Measurements from ENCODE around the gene MORN5.

The MORN5 gene

GRCh38 chr9:122130837-122131236 lies 28.9 kb upstream of the MORN5 start:
- DNase-seq (ENCODE audit: low read depth), result no peak
- TF ChIP-seq CTCF (IDR thresholded peaks at IDR 0.05; ENCODE audit: insufficient read depth, low read depth, low read length, missing control alignments), result no peak
- H3K4me3 ChIP-seq (ENCODE audit: low read length), result no peak overlapping the region

GRCh38 chr9:122131401-122132001 lies 28.2 kb upstream of the MORN5 start:
- peak; percentile 34 for DNase-seq (ENCODE audit: low read depth)

GRCh38 chr9:122132539-122132938 lies 27.2 kb upstream of the MORN5 start:
- DNase-seq (ENCODE audit: low read depth), result no peak
- no peak overlapping the region for H3K4me3 ChIP-seq (ENCODE audit: low read length)
- no peak for TF ChIP-seq CTCF (IDR thresholded peaks at IDR 0.05; ENCODE audit: insufficient read depth, low read depth, low read length, missing control alignments)

More at GRCh38 chr9:122131401-122132001, 28.2 kb upstream of the MORN5 start:
- no peak for TF ChIP-seq CTCF (IDR thresholded peaks at IDR 0.05; ENCODE audit: insufficient read depth, low read depth, low read length, missing control alignments)
- H3K4me3 ChIP-seq (ENCODE audit: low read length), result no peak overlapping the region

GRCh38 chr9:122133263-122133983 lies 26.3 kb upstream of the MORN5 start:
- no peak for TF ChIP-seq CTCF (IDR thresholded peaks at IDR 0.05; ENCODE audit: insufficient read depth, low read depth, low read length, missing control alignments)
- no peak for DNase-seq (ENCODE audit: low read depth)
- H3K4me3 ChIP-seq (ENCODE audit: low read length), result no peak overlapping the region

GRCh38 chr9:122133984-122134535 lies 25.6 kb upstream of the MORN5 start:
- DNase-seq (ENCODE audit: low read depth), result no peak
- H3K4me3 ChIP-seq (ENCODE audit: low read length), result no peak overlapping the region
- TF ChIP-seq CTCF (IDR thresholded peaks at IDR 0.05; ENCODE audit: insufficient read depth, low read depth, low read length, missing control alignments), result no peak

- DNase-seq (ENCODE audit: low read depth), result peak; percentile 41
- no peak for TF ChIP-seq CTCF (IDR thresholded peaks at IDR 0.05; ENCODE audit: insufficient read depth, low read depth, low read length, missing control alignments)
- H3K4me3 ChIP-seq (ENCODE audit: low read length), result no peak overlapping the region
Measured at GRCh38 chr9:122134822-122135528, 24.7 kb upstream of the MORN5 start.
